Suprapubic skin (tissue), 4 donors: ENCODE data around the gene NDST3. TPM values are rescaled to one million over a fixed set of nuclear protein-coding genes. Genes with fewer than 3 reads are reported as not detected.

Experiments
- DNase-seq, 2 donors: peaks; one replicate each; pipeline ENCODE4 v3.0.0-alpha.2; 2019; ENCODE audit warnings: low spot score in 2 of 2
- H3K27ac ChIP-seq: fragments of 200-600 bp; sonication (generic); one replicate; pipeline ENCODE4 v1.5.1; 2019
- H3K27me3 ChIP-seq: fragments of 200-600 bp; sonication (generic); one replicate; pipeline ENCODE4 v1.5.1; 2019
- H3K36me3 ChIP-seq: fragments of 200-600 bp; sonication (generic); one replicate; pipeline ENCODE4 v1.5.1; 2019
- H3K4me1 ChIP-seq: fragments of 200-600 bp; sonication (generic); one replicate; pipeline ENCODE4 v1.5.1; 2019
- H3K4me3 ChIP-seq: fragments of 200-600 bp; sonication (generic); one replicate; pipeline ENCODE4 v1.5.1; 2019; ENCODE audit warnings: mild to moderate bottlenecking
- H3K9me3 ChIP-seq: fragments of 200-600 bp; sonication (generic); one replicate; pipeline ENCODE4 v1.5.1; 2019
- EP300 ChIP-seq: sonication (generic); formaldehyde crosslinking; IDR thresholded peaks from one replicate; pipeline ENCODE4 v1.6.1; 2017; ENCODE audit warnings: antibody characterized with exemption
- POLR2A ChIP-seq, 2 donors: fragments of 450-650 bp; IDR thresholded peaks; one replicate each; pipeline ENCODE4 v1.6.1; 2017; ENCODE audit warnings: antibody characterized with exemption in 2 of 2, mild to moderate bottlenecking in 2 of 2, moderate library complexity in 2 of 2
- POLR2AphosphoS5 ChIP-seq, 3 donors: sonication (generic); formaldehyde crosslinking; IDR thresholded peaks; one replicate each; pipeline ENCODE4 v1.6.1; 2017; ENCODE audit warnings: antibody characterized with exemption in 3 of 3
- WGBS: methylation state at CpG from one replicate; pipeline ENCODE4 v1.1.5; 2018; 5-methylcytosine and 5-hydroxymethylcytosine counted together
- total RNA-seq, 4 donors: library from RNA; depleted of rRNA; stranded (reverse); fragments of >200 nt; gene quantifications; one replicate each; pipeline ENCODE4 v1.1.0, GENCODE V29; 2016
- TF ChIP-seq, protein P1 (sequence below), 2 donors: fragments of 200-600 bp in 1 of 2; fragments of 450-650 bp in 1 of 2; sonication (generic) in 1 of 2; IDR thresholded peaks; one replicate each; pipeline ENCODE4 v1.5.1; 2016 to 2019; ENCODE audit warnings: antibody characterized with exemption in 2 of 2, mild to moderate bottlenecking in 1 of 2, moderate library complexity in 1 of 2

The NDST3 gene
- total RNA-seq, 4 donors from 2014 or later: not detected

DNA sequence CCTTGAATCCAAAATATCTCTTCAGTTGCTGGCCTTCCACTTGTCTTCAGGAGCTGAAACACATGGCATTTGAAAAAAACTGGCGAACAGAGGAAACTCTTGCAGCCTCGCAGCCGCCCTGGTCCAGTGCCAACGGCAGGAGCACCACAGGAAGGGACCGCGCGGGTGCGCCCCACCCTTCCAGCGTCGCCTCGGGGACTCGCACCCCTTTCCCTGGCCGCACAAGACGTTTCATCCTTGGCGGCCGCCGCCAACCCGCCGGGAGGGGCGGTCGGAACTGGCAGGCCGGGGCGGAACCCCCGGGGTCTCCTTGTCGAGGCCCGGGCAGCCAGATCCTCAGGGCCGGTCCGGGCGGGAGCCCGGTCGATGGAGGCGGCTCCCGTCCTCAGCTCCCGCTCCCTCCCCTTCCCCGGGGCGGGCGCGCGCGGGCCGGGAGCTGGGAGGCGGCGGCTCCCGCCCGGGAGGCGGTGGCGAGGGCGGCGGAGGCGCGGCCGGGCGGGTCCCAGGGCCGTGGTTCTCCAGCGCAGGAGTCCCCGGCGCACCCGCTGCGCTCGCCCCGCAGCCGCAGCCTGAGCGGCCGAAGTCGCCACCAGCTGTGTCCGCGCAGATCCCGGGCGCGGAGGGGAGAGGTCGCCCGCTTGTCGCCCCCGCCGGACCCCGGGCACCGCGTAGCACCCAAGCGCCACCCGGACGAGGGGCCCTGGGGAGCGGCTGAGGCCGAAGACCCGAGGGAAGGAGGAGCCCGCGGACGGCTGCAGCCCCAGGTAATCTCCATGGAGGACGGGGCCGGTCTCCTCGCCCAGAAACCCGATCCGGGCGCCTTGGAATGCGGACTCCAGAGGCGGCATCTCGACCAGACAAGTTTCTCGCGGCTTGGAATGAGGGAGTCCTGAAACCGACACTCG lies 886 bp upstream of the NDST3 start:
- Histone ChIP-seq H3K27me3 (peaks cover 31% of the 10 kb centered on the region), H3K36me3 (no peaks in the 10 kb centered on the region), H3K27ac (no peak overlapping the region), H3K9me3 (no peaks in the 10 kb centered on the region), H3K4me1 (peaks cover 13% of the 10 kb centered on the region), H3K4me3 (peak overlapping the region; percentile 48)
- TF ChIP-seq EP300 (no peak), POLR2A (IDR thresholded peaks at IDR 0.05) (no peak), POLR2AphosphoS5 (IDR thresholded peaks at IDR 0.05) (no peak)
- TF ChIP-seq, protein P1, sequence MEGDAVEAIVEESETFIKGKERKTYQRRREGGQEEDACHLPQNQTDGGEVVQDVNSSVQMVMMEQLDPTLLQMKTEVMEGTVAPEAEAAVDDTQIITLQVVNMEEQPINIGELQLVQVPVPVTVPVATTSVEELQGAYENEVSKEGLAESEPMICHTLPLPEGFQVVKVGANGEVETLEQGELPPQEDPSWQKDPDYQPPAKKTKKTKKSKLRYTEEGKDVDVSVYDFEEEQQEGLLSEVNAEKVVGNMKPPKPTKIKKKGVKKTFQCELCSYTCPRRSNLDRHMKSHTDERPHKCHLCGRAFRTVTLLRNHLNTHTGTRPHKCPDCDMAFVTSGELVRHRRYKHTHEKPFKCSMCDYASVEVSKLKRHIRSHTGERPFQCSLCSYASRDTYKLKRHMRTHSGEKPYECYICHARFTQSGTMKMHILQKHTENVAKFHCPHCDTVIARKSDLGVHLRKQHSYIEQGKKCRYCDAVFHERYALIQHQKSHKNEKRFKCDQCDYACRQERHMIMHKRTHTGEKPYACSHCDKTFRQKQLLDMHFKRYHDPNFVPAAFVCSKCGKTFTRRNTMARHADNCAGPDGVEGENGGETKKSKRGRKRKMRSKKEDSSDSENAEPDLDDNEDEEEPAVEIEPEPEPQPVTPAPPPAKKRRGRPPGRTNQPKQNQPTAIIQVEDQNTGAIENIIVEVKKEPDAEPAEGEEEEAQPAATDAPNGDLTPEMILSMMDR (IDR thresholded peaks at IDR 0.05): no peak
- DNase-seq: no peak
- under 1% methylated on average over 41 of the region's 100 CpGs for WGBS

DNA sequence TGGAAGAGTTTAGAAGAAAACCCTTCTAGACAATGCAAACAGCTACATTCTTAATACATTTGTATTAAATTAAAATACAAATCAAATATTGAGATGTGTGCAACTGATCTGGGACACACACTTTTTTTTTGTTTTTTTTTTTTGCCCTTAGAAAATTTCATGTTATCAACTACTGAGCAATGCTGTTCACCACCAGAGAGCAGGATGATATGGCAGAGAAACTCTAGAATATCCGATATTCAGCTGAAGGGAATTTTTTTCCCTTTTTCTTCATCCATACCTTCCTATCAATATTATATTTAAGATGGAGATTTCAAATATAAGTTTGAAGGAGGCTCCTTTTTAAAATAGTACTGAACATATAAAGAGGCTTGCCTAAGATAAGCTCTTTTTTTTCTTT lies 1.0 kb downstream of the NDST3 start:
- DNase-seq: no peak
- Histone ChIP-seq H3K36me3 (no peaks in the 10 kb centered on the region), H3K27ac (no peak overlapping the region), H3K27me3 (peaks cover 31% of the 10 kb centered on the region), H3K9me3 (no peaks in the 10 kb centered on the region), H3K4me3 (no peak overlapping the region), H3K4me1 (peaks cover 13% of the 10 kb centered on the region)
- TF ChIP-seq EP300 (no peak), POLR2A (IDR thresholded peaks at IDR 0.05) (no peak), POLR2AphosphoS5 (IDR thresholded peaks at IDR 0.05) (no peak)
- TF ChIP-seq, protein P1 (IDR thresholded peaks at IDR 0.05): no peak
- WGBS: 77% methylated on average over 1 of the region's 1 CpG

DNA sequence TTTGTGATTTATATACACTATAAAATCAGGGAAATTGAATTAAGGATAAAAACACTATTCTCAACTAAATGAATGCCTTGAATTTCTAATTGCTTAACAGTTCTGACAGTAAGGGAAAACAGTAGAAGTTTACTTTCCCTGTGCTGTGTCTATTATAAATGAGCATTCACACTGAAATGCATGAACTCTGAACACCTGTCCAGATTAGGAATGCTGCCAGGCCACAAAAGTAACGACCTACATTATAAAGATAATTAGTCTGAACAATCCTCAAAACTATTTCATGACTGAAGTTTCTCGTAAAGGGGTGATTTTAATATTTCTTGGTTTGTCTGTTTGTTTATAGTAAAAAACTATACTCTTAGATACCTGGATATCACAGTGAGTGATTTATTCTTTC lies 2.0 kb downstream of the NDST3 start:
- H3K27me3 ChIP-seq: peaks cover 31% of the 10 kb centered on the region
- no peaks in the 10 kb centered on the region for H3K9me3 ChIP-seq
- H3K36me3 ChIP-seq: no peaks in the 10 kb centered on the region
- no peak for DNase-seq
- peaks cover 13% of the 10 kb centered on the region for H3K4me1 ChIP-seq
- TF ChIP-seq POLR2A (IDR thresholded peaks at IDR 0.05) (no peak), EP300 (no peak), POLR2AphosphoS5 (IDR thresholded peaks at IDR 0.05) (no peak)
- TF ChIP-seq, protein P1 (IDR thresholded peaks at IDR 0.05): no peak
- no peak overlapping the region for H3K4me3 ChIP-seq
- no peak overlapping the region for H3K27ac ChIP-seq
- 66% methylated on average over 2 of the region's 2 CpGs for WGBS

DNA sequence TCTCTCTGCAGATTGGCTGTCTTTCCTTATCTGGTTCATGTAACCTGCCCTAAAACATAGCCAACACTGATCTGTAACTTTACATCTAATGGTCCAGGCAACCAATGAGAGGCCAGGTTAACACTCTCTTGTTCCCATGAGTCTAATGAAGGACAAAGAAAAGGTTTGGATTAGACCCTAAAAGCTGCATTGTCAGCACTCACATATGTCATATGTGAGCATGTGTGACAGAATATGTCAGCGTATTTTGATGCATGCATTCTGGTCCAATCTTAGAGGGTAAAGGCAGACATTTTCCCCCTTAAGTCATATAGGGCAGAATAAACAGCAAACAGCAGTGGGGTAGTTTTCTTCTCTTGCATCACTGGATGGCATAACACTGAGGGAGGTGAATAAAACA lies 3.7 kb downstream of the NDST3 start:
- WGBS: 87% methylated on average over 1 of the region's 1 CpG
- H3K9me3 ChIP-seq: no peaks in the 10 kb centered on the region
- no peak overlapping the region for H3K27ac ChIP-seq
- no peaks in the 10 kb centered on the region for H3K36me3 ChIP-seq
- no peak for DNase-seq
- peaks cover 11% of the 10 kb centered on the region for H3K4me1 ChIP-seq
- TF ChIP-seq POLR2A (IDR thresholded peaks at IDR 0.05) (no peak), EP300 (no peak), POLR2AphosphoS5 (IDR thresholded peaks at IDR 0.05) (no peak)
- TF ChIP-seq, protein P1 (IDR thresholded peaks at IDR 0.05): no peak
- no peak overlapping the region for H3K4me3 ChIP-seq
- peaks cover 18% of the 10 kb centered on the region for H3K27me3 ChIP-seq

DNA sequence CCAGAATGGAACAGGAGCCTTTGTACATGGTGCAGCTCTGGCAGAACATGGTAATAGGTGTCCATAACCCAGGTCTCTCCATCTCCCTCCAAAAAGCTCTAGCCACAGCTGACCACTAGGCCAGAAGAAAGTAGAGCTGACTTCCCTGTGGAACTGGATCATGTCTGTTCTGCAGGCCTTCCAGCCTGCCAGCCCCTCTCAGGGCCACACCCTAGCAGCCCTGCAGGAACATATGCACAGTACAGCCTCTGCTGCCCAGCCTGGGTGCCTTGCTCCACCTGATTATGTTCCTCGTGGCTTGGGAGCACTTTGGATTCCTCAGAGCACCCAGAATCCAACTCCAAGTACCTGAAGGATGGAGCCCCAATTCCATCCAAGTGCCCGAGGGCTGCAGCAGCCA lies 12.0 kb downstream of the NDST3 start:
- H3K36me3 ChIP-seq: no peaks in the 10 kb centered on the region
- H3K9me3 ChIP-seq: peaks cover 10% of the 10 kb centered on the region
- H3K27me3 ChIP-seq: no peaks in the 10 kb centered on the region
- WGBS: 79% methylated on average over 2 of the region's 2 CpGs
- no peak overlapping the region for H3K27ac ChIP-seq
- DNase-seq: no peak
- TF ChIP-seq, protein P1 (IDR thresholded peaks at IDR 0.05): no peak
- TF ChIP-seq POLR2AphosphoS5 (IDR thresholded peaks at IDR 0.05) (no peak), POLR2A (IDR thresholded peaks at IDR 0.05) (no peak), EP300 (no peak)
- H3K4me1 ChIP-seq: no peaks in the 10 kb centered on the region
- H3K4me3 ChIP-seq: no peak overlapping the region
